Measurements from ENCODE around the gene LMBRD2. TPM values are rescaled to one million over a fixed set of nuclear protein-coding genes. Genes with fewer than 3 reads are reported as not detected.

Gene LMBRD2
- total and polyA plus RNA-seq, 2 donors (not counting 3 experiments of a cell fraction or from before 2014, with no cell fraction given), result 1.2 to 5.2 TPM

- H3K9me3 ChIP-seq (replicated peaks; ENCODE audit: control insufficient read depth, insufficient read depth, low read length), result no peaks in the 10 kb centered on the region
- H3K27me3 ChIP-seq (ENCODE audit: control insufficient read depth in 2 of 2, insufficient read depth in 2 of 2, low read length in 2 of 2), result no peaks in the 10 kb centered on the region
- H3K27ac ChIP-seq (ENCODE audit: insufficient read depth, low read depth, low read length), result no peak overlapping the region
- peaks cover 0 to 10% of the 10 kb centered on the region in 2 experiments for H3K36me3 ChIP-seq (ENCODE audit: control insufficient read depth in 2 of 2, extremely low read depth in 1 of 2, insufficient read depth in 2 of 2, low read length in 2 of 2)
- dilution Hi-C loops (cut with MboI; ENCODE audit: extremely low pct_ligation_motif_present, low sequenced_read_pairs), result no loop called here
- no peak overlapping the region for H3K4me2 ChIP-seq (ENCODE audit: insufficient read depth, low read length)
- DNase-seq (ENCODE audit: low read depth, low spot score) (no peak), FAIRE-seq (no peak)
- H3K4me1 ChIP-seq (ENCODE audit: control insufficient read depth, extremely low read depth, insufficient read depth, low read length), result no peaks in the 10 kb centered on the region
- H3K9me1 ChIP-seq (replicated peaks; ENCODE audit: control insufficient read depth, extremely low read depth, insufficient read depth, low read length), result no peaks in the 10 kb centered on the region
- H4K20me1 ChIP-seq (replicated peaks; ENCODE audit: control insufficient read depth, extremely low read depth, insufficient read depth, low read length), result no peaks in the 10 kb centered on the region
- ChIA-PET POLR2A (no interaction called here), CTCF (no interaction called here)
- H3K79me2 ChIP-seq (ENCODE audit: control insufficient read depth, insufficient read depth, low read length), result no peaks in the 10 kb centered on the region
- intact Hi-C loops (cut with micrococcal nuclease), result no loop called here
- no TSS peak for BruUV-seq (replicated peaks)
- no peak overlapping the region for H2AFZ ChIP-seq (ENCODE audit: low read depth, low read length)
- TF ChIP-seq GATA2 (IDR thresholded peaks at IDR 0.05; ENCODE audit: insufficient read depth, insufficient read length, low read depth, low read length) (no peak), FOS (IDR thresholded peaks at IDR 0.05; ENCODE audit: borderline replicate concordance, insufficient read depth, low read length) (no peak), MYC (IDR thresholded peaks at IDR 0.05; ENCODE audit: low read depth, low read length) (no peak)
- H3K4me3 ChIP-seq (replicated peaks in 1 of 3; ENCODE audit: insufficient read depth in 1 of 3, low read depth in 1 of 3, low read length in 3 of 3), result no peak overlapping the region
- no peak overlapping the region for H3K9ac ChIP-seq (replicated peaks; ENCODE audit: extremely low read depth, insufficient read depth, low read length)
Measured at GRCh38 chr5:36180556-36181350, 29.1 kb upstream of the LMBRD2 start.

GRCh38 chr5:36179950-36180349 is 28.3 kb upstream of the LMBRD2 start:
- H4K20me1 ChIP-seq (replicated peaks; ENCODE audit: control insufficient read depth, extremely low read depth, insufficient read depth, low read length), result no peaks in the 10 kb centered on the region
- H3K27me3 ChIP-seq (ENCODE audit: control insufficient read depth in 2 of 2, insufficient read depth in 2 of 2, low read length in 2 of 2), result no peaks in the 10 kb centered on the region
- POLR2A ChIA-PET, result no interaction called here
- no peaks in the 10 kb centered on the region for H3K4me1 ChIP-seq (ENCODE audit: control insufficient read depth, extremely low read depth, insufficient read depth, low read length)
- no peak overlapping the region for H2AFZ ChIP-seq (ENCODE audit: low read depth, low read length)
- H3K9me1 ChIP-seq (replicated peaks; ENCODE audit: control insufficient read depth, extremely low read depth, insufficient read depth, low read length), result no peaks in the 10 kb centered on the region
- FAIRE-seq (no peak), DNase-seq (ENCODE audit: low read depth, low spot score) (no peak)
- dilution Hi-C loops (cut with MboI; ENCODE audit: extremely low pct_ligation_motif_present, low sequenced_read_pairs), result no loop called here
- H3K4me2 ChIP-seq (ENCODE audit: insufficient read depth, low read length), result no peak overlapping the region
- intact Hi-C loops (cut with micrococcal nuclease), result loop anchor here (2.0 to 10.0 kb wide), 2 partner anchors 61 to 215 kb away; partner anchors contain the start of gene NADK2
- H3K4me3 ChIP-seq (replicated peaks in 1 of 3; ENCODE audit: insufficient read depth in 1 of 3, low read depth in 1 of 3, low read length in 3 of 3), result no peak overlapping the region
- H3K79me2 ChIP-seq (ENCODE audit: control insufficient read depth, insufficient read depth, low read length), result no peaks in the 10 kb centered on the region
- peaks cover 0 to 10% of the 10 kb centered on the region in 2 experiments for H3K36me3 ChIP-seq (ENCODE audit: control insufficient read depth in 2 of 2, extremely low read depth in 1 of 2, insufficient read depth in 2 of 2, low read length in 2 of 2)
- TF ChIP-seq GATA2 (IDR thresholded peaks at IDR 0.05; ENCODE audit: insufficient read depth, insufficient read length, low read depth, low read length) (no peak), POLR2A (IDR thresholded peaks at IDR 0.05; ENCODE audit: low read depth, low read length) (no peak), JUN (IDR thresholded peaks at IDR 0.05; ENCODE audit: borderline replicate concordance, insufficient read depth, insufficient read length, low read depth) (no peak), POLR2AphosphoS5 (IDR thresholded peaks at IDR 0.05; ENCODE audit: insufficient read depth, low read depth, low read length) (no peak), FOS (IDR thresholded peaks at IDR 0.05; ENCODE audit: borderline replicate concordance, insufficient read depth, low read length) (no peak), MYC (IDR thresholded peaks at IDR 0.05; ENCODE audit: low read depth, low read length) (no peak), EZH2 (IDR thresholded peaks at IDR 0.05; ENCODE audit: borderline replicate concordance, low read depth, low read length, severe bottlenecking) (no peak), MAX (IDR thresholded peaks at IDR 0.05; ENCODE audit: insufficient read depth, insufficient read length) (no peak), CTCF (IDR thresholded peaks at IDR 0.05; ENCODE audit: extremely low read depth in 1 of 2, insufficient read depth in 1 of 2, low read depth in 1 of 2, low read length in 2 of 2) (no peak)
- CTCF ChIA-PET, result interaction anchor here (1.0 kb wide), 1 partner anchor 126 kb away, joined by 4 read pairs; no protein-coding TSS in a partner anchor
- H3K27ac ChIP-seq (ENCODE audit: insufficient read depth, low read depth, low read length), result no peak overlapping the region
- H3K9me3 ChIP-seq (replicated peaks; ENCODE audit: control insufficient read depth, insufficient read depth, low read length), result no peaks in the 10 kb centered on the region
- H3K9ac ChIP-seq (replicated peaks; ENCODE audit: extremely low read depth, insufficient read depth, low read length), result no peak overlapping the region
- no TSS peak for BruUV-seq (replicated peaks)

Data from endothelial cell of umbilical vein (primary cell).